Fibroblast of peridontal ligament (primary cell): ENCODE measurements around the gene RPS14.
"Not testable (repeated sequence)": the region's sequence is repeated elsewhere in the genome, so short reads cannot be mapped to it uniquely, and the experiment has no call there.

Experiments
- DNase-seq: peaks from one replicate; pipeline ENCODE4 v3.0.0-alpha.2; 2010; ENCODE audit errors: extremely low read depth

The RPS14 gene

GRCh38 chr5:150479416-150479815, 29.9 kb upstream of the RPS14 start:
- DNase-seq: no peak

GRCh38 chr5:150476568-150476967, 27.0 kb upstream of the RPS14 start:
- DNase-seq: not testable (repeated sequence)

GRCh38 chr5:150473673-150474358, 24.3 kb upstream of the RPS14 start:
- no peak for DNase-seq

- DNase-seq: peak; percentile 99
These were observed 20.4 kb upstream of the RPS14 start for GRCh38 chr5:150469718-150470469.

- DNase-seq: no peak
These were observed 18.7 kb upstream of the RPS14 start for GRCh38 chr5:150468206-150468605.

- DNase-seq: no peak
These were observed 16.4 kb upstream of the RPS14 start for GRCh38 chr5:150465927-150466326.

- DNase-seq: peak; percentile 58
These were observed 15.0 kb upstream of the RPS14 start for GRCh38 chr5:150464554-150465012.

GRCh38 chr5:150461231-150461630, 11.7 kb upstream of the RPS14 start:
- DNase-seq: no peak

GRCh38 chr5:150460781-150461180, 11.2 kb upstream of the RPS14 start:
- DNase-seq: no peak

GRCh38 chr5:150458802-150459557, 9.4 kb upstream of the RPS14 start:
- peak; percentile 44 for DNase-seq

- no peak for DNase-seq
These were observed 8.2 kb upstream of the RPS14 start for GRCh38 chr5:150457562-150458240.

GRCh38 chr5:150457121-150457520, 7.6 kb upstream of the RPS14 start:
- DNase-seq: no peak

- no peak for DNase-seq
These were observed 5.1 kb upstream of the RPS14 start for GRCh38 chr5:150454492-150455229.

- DNase-seq: not testable (repeated sequence)
These were observed 4.5 kb upstream of the RPS14 start for GRCh38 chr5:150454027-150454426.

GRCh38 chr5:150452914-150453313, 3.4 kb upstream of the RPS14 start:
- DNase-seq: no peak

GRCh38 chr5:150451594-150451993, 2.1 kb upstream of the RPS14 start:
- no peak for DNase-seq

- DNase-seq: no peak
These were observed 505 bp downstream of the RPS14 start for GRCh38 chr5:150448952-150449516.

GRCh38 chr5:150448334-150448733, 1.2 kb downstream of the RPS14 start:
- DNase-seq: no peak

- DNase-seq: no peak
These were observed 2.4 kb downstream of the RPS14 start for GRCh38 chr5:150447188-150447587.

GRCh38 chr5:150446583-150446982, 3.0 kb downstream of the RPS14 start:
- DNase-seq: no peak

GRCh38 chr5:150446088-150446487, 3.5 kb downstream of the RPS14 start:
- no peak for DNase-seq
